Measurements from ENCODE around the gene SF1. TPM values are rescaled to one million over a fixed set of nuclear protein-coding genes. Genes with fewer than 3 reads are reported as not detected.

SF1 gene, protein sequence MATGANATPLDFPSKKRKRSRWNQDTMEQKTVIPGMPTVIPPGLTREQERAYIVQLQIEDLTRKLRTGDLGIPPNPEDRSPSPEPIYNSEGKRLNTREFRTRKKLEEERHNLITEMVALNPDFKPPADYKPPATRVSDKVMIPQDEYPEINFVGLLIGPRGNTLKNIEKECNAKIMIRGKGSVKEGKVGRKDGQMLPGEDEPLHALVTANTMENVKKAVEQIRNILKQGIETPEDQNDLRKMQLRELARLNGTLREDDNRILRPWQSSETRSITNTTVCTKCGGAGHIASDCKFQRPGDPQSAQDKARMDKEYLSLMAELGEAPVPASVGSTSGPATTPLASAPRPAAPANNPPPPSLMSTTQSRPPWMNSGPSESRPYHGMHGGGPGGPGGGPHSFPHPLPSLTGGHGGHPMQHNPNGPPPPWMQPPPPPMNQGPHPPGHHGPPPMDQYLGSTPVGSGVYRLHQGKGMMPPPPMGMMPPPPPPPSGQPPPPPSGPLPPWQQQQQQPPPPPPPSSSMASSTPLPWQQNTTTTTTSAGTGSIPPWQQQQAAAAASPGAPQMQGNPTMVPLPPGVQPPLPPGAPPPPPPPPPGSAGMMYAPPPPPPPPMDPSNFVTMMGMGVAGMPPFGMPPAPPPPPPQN
- polyA plus RNA-seq (2012; rRNA removed) = 59.4 and 66.3 TPM in 2 replicates
- polyA plus RNA-seq (2012; cell fraction: cytosol; rRNA removed) = 60.8 and 62.6 TPM in 2 replicates
- 316 TPM in 2 replicates for polyA plus RNA-seq (2012; cell fraction: nucleus; rRNA removed)

DNA sequence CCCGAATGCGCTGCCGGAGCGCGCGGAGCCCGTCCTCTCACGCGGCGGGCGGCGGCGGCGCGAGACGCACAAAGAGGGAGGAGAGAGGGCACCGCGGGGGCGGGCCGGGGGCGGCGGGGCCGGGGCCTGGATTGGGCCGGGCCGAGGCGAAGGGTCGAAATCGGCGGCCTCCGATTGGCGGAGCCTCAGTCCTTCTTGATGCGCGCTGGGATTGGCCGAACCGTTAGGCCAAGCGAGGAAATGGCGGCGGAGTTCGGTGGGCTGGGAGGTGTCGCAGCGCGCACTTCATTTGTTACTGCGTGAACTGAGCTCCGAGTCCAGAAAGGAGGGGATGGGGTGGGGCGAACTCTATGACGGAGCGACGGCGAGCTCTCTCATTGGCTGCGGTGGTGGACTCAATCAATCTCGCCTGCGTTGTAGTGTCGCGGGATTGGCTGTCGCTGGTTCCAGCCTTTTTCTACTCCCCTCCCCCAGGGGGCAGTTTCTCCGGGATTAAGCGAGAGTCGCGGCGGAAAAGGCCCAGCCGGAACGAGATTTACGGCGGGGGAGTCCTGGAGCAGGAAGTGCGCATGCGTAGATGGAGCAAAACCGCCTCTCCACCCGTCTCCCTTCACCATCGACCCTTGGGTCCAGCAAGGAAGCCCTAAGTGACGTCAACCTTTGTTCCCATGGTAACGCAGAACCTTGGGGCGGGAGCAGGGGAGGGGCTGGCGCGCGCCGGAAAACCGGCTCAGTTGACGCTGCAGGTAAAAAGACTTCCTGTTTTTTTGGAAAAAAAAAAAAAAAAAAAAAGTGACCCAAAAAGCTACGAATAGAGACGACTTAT lies at the start of gene SF1:
SF1 (minus strand) TSS at position 70 of the 826 bp plus-strand sequence. CDS start 150 bp downstream, outside the sequence.
- peaks cover 15% of the 10 kb centered on the region for H3F3A ChIP-seq (replicated peaks; ENCODE audit: insufficient read depth)
- H2AFZ ChIP-seq (ENCODE audit: low read depth) = peak within 1 kb of the TSS; percentile 99
- H3K9me2 ChIP-seq = no peaks in the 10 kb centered on the region
- TF ChIP-seq POLR2AphosphoS5 (IDR thresholded peaks at IDR 0.05; ENCODE audit: low read depth, low read length) (peak; percentile 77), REST (IDR thresholded peaks at IDR 0.05; ENCODE audit: low read depth, low read length) (peak; percentile 7; the same call in 1 of the 2 replicates), RFX5 (IDR thresholded peaks at IDR 0.05; ENCODE audit: low read length) (peak; percentile 89), FOXJ3 (CRISPR knock-in tag; IDR thresholded peaks at IDR 0.05) (no peak), CHD2 (IDR thresholded peaks at IDR 0.05; ENCODE audit: low read length, partially characterized antibody) (peak; percentile 99), NRF1 (IDR thresholded peaks at IDR 0.05; ENCODE audit: low read depth, low read length) (peak; percentile 43; the same call in 1 of the 2 replicates), ZBTB33 (IDR thresholded peaks at IDR 0.05; ENCODE audit: borderline replicate concordance, low read depth) (peak; percentile 97), SIN3A (IDR thresholded peaks at IDR 0.05; ENCODE audit: borderline replicate concordance, low read depth, low read length) (peak; percentile 41; the same call in 1 of the 2 replicates), ELF1 (IDR thresholded peaks at IDR 0.05) (peak; percentile 51; the same call in 1 of the 2 replicates), FOSL2 (IDR thresholded peaks at IDR 0.05; ENCODE audit: borderline replicate concordance, low read depth) (no peak), TAF1 (IDR thresholded peaks at IDR 0.05; ENCODE audit: borderline replicate concordance, low read depth, low read length) (peak; percentile 87; the same call in 1 of the 2 replicates), YY1 (IDR thresholded peaks at IDR 0.05; ENCODE audit: low read depth) (peak; percentile 82; the same call in 1 of the 2 replicates), SMC3 (IDR thresholded peaks at IDR 0.05; ENCODE audit: low read depth, low read length) (no peak), GABPA (IDR thresholded peaks at IDR 0.05; ENCODE audit: low read depth) (peak; percentile 71)
- TF ChIP-seq, protein P1, sequence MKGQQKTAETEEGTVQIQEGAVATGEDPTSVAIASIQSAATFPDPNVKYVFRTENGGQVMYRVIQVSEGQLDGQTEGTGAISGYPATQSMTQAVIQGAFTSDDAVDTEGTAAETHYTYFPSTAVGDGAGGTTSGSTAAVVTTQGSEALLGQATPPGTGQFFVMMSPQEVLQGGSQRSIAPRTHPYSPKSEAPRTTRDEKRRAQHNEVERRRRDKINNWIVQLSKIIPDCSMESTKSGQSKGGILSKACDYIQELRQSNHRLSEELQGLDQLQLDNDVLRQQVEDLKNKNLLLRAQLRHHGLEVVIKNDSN (IDR thresholded peaks at IDR 0.05; ENCODE audit: borderline replicate concordance, low read depth) = no peak
- TF ChIP-seq, protein P2, sequence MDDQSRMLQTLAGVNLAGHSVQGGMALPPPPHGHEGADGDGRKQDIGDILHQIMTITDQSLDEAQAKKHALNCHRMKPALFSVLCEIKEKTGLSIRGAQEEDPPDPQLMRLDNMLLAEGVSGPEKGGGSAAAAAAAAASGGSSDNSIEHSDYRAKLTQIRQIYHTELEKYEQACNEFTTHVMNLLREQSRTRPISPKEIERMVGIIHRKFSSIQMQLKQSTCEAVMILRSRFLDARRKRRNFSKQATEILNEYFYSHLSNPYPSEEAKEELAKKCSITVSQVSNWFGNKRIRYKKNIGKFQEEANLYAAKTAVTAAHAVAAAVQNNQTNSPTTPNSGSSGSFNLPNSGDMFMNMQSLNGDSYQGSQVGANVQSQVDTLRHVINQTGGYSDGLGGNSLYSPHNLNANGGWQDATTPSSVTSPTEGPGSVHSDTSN (IDR thresholded peaks at IDR 0.05) = peak; percentile 92
- TF ChIP-seq, protein P3, sequence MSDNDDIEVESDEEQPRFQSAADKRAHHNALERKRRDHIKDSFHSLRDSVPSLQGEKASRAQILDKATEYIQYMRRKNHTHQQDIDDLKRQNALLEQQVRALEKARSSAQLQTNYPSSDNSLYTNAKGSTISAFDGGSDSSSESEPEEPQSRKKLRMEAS (IDR thresholded peaks at IDR 0.05; ENCODE audit: low read depth) = peak; percentile 33
- ChIA-PET CTCF (interaction anchor here (1.1 to 6.1 kb wide), 5 partner anchors 9 to 109 kb away, joined by 4 to 47 read pairs (median 4); partner anchors contain the start of gene MAP4K2), POLR2A (interaction anchor here (0.6 to 1.2 kb wide), 6 partner anchors 9 to 1081 kb away, joined by 3 to 7 read pairs (median 3); partner anchors contain the start of genes MEN1 and PYGM)
- WGBS (ENCODE audit: low lambda C conversion rate) = 2% methylated on average over 52 of the region's 80 CpGs
- DNase-seq = peak; percentile 95
- no peaks in the 10 kb centered on the region for H3K9me3 ChIP-seq
- H3K4me2 ChIP-seq = peak within 1 kb of the TSS; percentile 89
- peak within 1 kb of the TSS; percentile 91 to 95 for H3K27ac ChIP-seq (ENCODE audit: low read depth in 2 of 2, low read length in 1 of 2)
- peaks cover 39% of the 10 kb centered on the region for H3K79me2 ChIP-seq (ENCODE audit: insufficient read depth)
- peaks cover 17 to 19% of the 10 kb centered on the region in 2 experiments for H3K4me1 ChIP-seq (ENCODE audit: control insufficient read depth in 1 of 2, insufficient read depth in 2 of 2, low read depth in 1 of 2, low read length in 1 of 2)
- no peaks in the 10 kb centered on the region for H3K27me3 ChIP-seq (ENCODE audit: insufficient read depth)
- H3K9ac ChIP-seq = peak within 1 kb of the TSS; percentile 95
- peaks cover 36% of the 10 kb centered on the region in 2 experiments for H3K36me3 ChIP-seq (replicated peaks in 1 of 2; ENCODE audit: control insufficient read depth in 1 of 2, insufficient read depth in 2 of 2, low read length in 1 of 2)
- peak within 1 kb of the TSS; percentile 77 to 83 for H3K4me3 ChIP-seq (ENCODE audit: low read depth in 2 of 2, low read length in 1 of 2)
- peaks cover 39% of the 10 kb centered on the region for H4K20me1 ChIP-seq (ENCODE audit: insufficient read depth)

Measured in SK-N-SH (cell line).